ENCODE measurements around the gene SNF8.
A peak's percentile ranks its signal among the peaks of the same experiment; 100 is the strongest.
"Not testable (repeated sequence)": the region's sequence is repeated elsewhere in the genome, so short reads cannot be mapped to it uniquely, and the experiment has no call there.

Gene SNF8

DNA sequence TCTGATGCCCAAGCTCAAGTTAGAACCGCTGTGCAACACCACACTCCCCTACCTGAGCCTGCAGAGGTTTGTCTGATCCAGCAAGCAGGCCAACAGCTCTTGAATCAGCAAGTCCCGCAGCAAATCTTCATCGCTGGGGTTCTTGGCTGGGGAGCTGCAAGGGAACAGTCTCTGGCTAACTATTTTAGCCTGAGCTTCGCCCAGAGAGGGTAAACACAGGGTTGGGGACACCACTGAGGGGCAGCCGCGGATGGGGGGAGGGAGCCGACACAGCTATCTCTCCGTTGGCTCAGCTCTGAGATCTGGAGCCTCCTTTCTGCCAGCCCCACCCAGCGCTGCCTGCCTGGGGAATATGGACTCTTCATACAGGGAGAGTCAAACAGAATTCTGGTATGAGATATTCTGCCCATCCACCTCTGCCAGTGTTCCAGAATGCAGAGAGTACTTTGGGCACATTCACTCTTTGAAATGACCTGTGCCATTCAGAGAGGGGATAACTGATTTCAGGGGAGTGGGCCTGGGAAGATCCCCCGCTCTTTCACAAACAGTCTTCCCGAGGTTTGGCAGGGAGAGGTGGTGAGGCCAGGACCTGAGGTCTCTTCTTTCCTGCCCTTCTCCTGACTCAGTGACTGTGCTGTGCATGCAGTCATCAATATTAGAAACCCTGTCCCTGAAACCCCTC is 16.3 kb upstream of the SNF8 start:
- H3K4me1 Mint-ChIP-seq, result no peaks in the 10 kb centered on the region
- no peak overlapping the region for H3K27ac Mint-ChIP-seq
- no peak for DNase-seq
- H3K4me3 Mint-ChIP-seq, result no peak overlapping the region
- CTCF ChIA-PET, result interaction anchor here (1.0 kb wide), 1 partner anchor 82 kb away, joined by 4 read pairs; no protein-coding TSS in a partner anchor
- H3K9me3 Mint-ChIP-seq, result no peaks in the 10 kb centered on the region
- no peaks in the 10 kb centered on the region for H3K36me3 Mint-ChIP-seq
- H3K27me3 Mint-ChIP-seq, result peaks cover 51% of the 10 kb centered on the region

DNA sequence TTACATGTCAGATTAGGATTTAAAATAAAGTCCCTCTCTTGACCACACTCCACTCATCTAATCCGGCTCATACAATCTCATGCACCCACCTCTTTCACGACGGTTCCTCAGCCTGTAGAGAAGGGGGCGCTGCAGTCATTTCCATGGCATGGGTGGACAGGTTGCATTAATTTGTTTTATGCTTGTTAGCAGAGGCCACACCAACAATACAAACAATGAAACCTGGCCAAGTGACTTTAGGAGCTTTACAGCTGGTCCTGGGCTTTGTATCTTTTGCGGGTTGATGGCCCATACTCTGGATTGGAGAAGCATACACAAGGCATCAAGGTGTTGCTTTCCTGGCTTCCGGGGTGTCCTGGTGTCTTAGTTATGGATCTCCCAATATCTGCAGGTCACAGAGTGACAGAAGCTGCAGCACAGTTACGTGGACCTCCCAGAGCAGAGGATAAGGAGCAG is 9.7 kb upstream of the SNF8 start:
- H3K27me3 Mint-ChIP-seq, result peaks cover 26% of the 10 kb centered on the region
- DNase-seq, result no peak
- CTCF ChIA-PET, result no interaction called here
- no peaks in the 10 kb centered on the region for H3K36me3 Mint-ChIP-seq
- H3K27ac Mint-ChIP-seq, result no peak overlapping the region
- H3K4me1 Mint-ChIP-seq, result peaks cover 2% of the 10 kb centered on the region
- H3K9me3 Mint-ChIP-seq, result no peaks in the 10 kb centered on the region
- H3K4me3 Mint-ChIP-seq, result no peak overlapping the region

DNA sequence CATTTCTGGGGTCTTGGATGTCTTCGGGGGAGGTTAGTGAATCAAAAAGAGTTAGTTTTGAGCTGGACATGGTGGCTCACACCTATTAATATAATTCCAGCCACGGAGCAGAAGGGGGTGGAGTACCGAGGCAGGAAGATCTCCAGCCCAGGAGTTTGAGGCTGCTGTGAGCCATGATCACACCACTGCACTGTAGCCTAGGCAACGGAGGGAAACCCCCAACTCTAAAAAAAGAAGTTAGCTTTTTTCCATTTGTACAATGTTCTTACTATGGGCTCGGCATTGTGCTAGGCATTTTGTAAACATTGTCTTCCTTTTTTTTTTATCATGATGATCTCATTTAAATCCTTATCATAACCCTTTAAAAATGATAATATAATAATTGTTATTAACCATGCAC is 8.3 kb upstream of the SNF8 start:
- no peak for DNase-seq
- no peaks in the 10 kb centered on the region for H3K9me3 Mint-ChIP-seq
- H3K27me3 Mint-ChIP-seq, result peaks cover 17% of the 10 kb centered on the region
- H3K27ac Mint-ChIP-seq, result no peak overlapping the region
- CTCF ChIA-PET, result interaction anchor here (0.6 to 0.7 kb wide), 3 partner anchors 36 to 473 kb away, joined by 3 to 4 read pairs (median 4); no protein-coding TSS in a partner anchor
- H3K36me3 Mint-ChIP-seq, result no peaks in the 10 kb centered on the region
- H3K4me3 Mint-ChIP-seq, result no peak overlapping the region
- peaks cover 2% of the 10 kb centered on the region for H3K4me1 Mint-ChIP-seq

DNA sequence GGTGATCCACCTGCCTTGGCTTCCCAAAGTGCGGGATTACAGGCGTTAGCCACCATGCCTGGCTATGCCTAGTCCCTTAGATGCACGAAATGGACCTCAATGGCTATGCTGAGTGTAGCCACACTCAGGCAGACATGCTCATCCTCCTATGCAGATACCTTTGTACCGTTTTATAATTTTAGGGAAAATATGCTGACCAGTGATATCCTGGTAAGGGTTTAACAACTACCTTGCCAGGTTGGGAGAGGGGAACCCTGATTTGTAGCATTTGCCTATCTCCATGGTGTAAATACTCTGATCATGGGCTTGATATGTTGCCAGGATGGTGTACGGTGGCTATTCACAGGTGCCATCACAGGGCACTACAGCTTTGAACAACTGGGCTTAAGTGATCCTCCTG is 6.9 kb upstream of the SNF8 start:
- no peak overlapping the region for H3K27ac Mint-ChIP-seq
- peaks cover 2% of the 10 kb centered on the region for H3K4me1 Mint-ChIP-seq
- H3K4me3 Mint-ChIP-seq, result no peak overlapping the region
- peaks cover 15% of the 10 kb centered on the region for H3K27me3 Mint-ChIP-seq
- no peaks in the 10 kb centered on the region for H3K36me3 Mint-ChIP-seq
- CTCF ChIA-PET, result no interaction called here
- DNase-seq, result no peak
- H3K9me3 Mint-ChIP-seq, result no peaks in the 10 kb centered on the region

DNA sequence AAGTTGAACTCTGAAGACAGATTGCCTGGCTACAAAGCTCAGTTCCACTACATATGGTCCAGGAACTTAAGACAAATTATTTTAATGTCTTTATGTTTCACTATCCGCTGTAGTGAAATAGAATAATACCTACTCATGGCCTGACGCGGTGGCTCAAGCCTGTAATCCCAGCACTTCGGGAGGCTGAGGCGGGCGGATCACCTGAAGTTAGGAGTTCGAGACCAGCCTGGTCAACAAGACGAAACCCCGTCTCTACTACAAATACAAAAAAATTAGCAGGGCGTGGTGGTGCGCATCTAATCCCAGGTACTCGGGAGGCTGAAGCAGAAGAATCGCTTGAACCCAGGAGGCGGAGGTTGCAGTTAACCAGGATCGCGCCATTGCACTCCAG is 614 bp upstream of the SNF8 start:
- peaks cover 24% of the 10 kb centered on the region for H3K4me1 Mint-ChIP-seq

DNA sequence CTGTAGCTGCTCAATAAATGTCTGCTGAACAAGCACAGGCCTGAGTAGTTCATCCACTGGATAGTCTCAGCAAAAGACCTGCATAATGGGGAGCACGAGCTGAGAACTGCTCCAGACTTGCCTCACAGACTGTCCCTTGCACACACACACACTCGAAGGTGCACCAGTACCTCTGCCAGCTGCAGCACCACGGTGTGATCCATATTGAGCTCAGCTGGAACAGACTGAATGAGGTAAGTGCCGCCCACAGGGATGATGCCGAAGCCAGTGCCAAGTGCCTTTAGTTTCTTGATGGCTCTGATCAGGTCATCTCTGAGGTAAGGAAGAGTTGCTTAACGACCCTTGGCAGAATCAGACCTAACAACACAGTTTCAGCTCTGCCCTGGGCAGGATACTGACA is 11.6 kb downstream of the SNF8 start:
- DNase-seq, result no peak
- peak overlapping the region; percentile 28 for H3K27ac Mint-ChIP-seq
- H3K9me3 Mint-ChIP-seq, result no peaks in the 10 kb centered on the region
- H3K36me3 Mint-ChIP-seq, result peaks cover 60% of the 10 kb centered on the region
- H3K4me1 Mint-ChIP-seq, result no peaks in the 10 kb centered on the region
- CTCF ChIA-PET, result no interaction called here
- no peak overlapping the region for H3K4me3 Mint-ChIP-seq
- no peaks in the 10 kb centered on the region for H3K27me3 Mint-ChIP-seq

More for the DNA sequence above, 614 bp upstream of the SNF8 start:
- CTCF ChIA-PET, result interaction anchor here (0.7 kb wide), 1 partner anchor 87 kb away, joined by 3 read pairs; no protein-coding TSS in a partner anchor
- Mint-ChIP-seq H3K27ac (peak overlapping the region; percentile 99), H3K4me3 (peak overlapping the region; percentile 99)
- H3K27me3 Mint-ChIP-seq, H3K9me3 Mint-ChIP-seq, DNase-seq, H3K36me3 Mint-ChIP-seq: not testable (repeated sequence)

DNA sequence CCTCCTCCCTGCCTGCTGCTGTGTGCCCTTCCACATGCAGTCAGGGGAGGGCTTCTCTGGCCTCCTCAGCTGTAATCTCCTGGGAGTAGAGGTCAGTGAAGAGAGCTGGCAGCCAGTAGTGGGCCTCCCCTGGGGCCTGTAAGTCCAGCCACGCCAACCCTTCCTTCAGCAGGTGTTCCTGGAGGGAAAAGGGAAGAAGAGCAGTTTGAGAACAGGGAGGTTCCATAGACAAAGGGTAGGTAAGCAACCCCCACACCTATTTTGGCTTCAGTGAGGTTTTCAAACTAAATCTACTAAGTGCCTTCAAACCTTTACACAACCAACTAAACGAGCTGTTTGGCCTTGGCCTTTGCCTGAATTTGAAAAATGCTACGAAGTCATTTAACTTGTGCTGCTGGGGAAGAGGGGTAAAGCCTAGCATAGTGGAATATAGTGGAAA is 14.2 kb downstream of the SNF8 start:
- H3K36me3 Mint-ChIP-seq, result peaks cover 61% of the 10 kb centered on the region
- H3K4me3 Mint-ChIP-seq, result no peak overlapping the region
- H3K27me3 Mint-ChIP-seq, result no peaks in the 10 kb centered on the region
- CTCF ChIA-PET, result interaction anchor here (0.7 to 1.5 kb wide), 2 partner anchors 46 to 51 kb away, joined by 3 to 4 read pairs; no protein-coding TSS in a partner anchor
- DNase-seq, result no peak
- no peaks in the 10 kb centered on the region for H3K4me1 Mint-ChIP-seq
- H3K9me3 Mint-ChIP-seq, result no peaks in the 10 kb centered on the region
- H3K27ac Mint-ChIP-seq, result no peak overlapping the region

DNA sequence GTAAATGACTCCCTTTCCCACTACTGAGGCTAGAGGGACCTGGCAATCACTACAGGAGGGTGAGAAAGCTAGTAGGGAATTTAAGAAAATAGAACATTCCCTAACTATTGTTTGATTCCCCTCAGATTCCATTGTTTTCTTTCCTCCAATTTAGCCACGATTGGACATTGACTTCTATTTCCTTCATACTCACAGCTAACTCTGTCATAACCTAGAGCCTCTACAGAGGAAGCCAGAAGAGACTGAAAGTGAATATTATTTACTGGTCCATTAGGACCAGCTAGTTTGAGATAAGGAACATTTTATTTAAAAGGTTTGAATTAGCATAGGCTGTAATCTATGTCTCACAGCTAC is 14.9 kb downstream of the SNF8 start:
- H3K27ac Mint-ChIP-seq, result no peak overlapping the region
- no peak overlapping the region for H3K4me3 Mint-ChIP-seq
- H3K27me3 Mint-ChIP-seq, result no peaks in the 10 kb centered on the region
- DNase-seq, result no peak
- no peaks in the 10 kb centered on the region for H3K9me3 Mint-ChIP-seq
- no peaks in the 10 kb centered on the region for H3K4me1 Mint-ChIP-seq
- CTCF ChIA-PET, result interaction anchor here (1.5 kb wide), 1 partner anchor 50 kb away, joined by 4 read pairs; no protein-coding TSS in a partner anchor
- H3K36me3 Mint-ChIP-seq, result peaks cover 61% of the 10 kb centered on the region

DNA sequence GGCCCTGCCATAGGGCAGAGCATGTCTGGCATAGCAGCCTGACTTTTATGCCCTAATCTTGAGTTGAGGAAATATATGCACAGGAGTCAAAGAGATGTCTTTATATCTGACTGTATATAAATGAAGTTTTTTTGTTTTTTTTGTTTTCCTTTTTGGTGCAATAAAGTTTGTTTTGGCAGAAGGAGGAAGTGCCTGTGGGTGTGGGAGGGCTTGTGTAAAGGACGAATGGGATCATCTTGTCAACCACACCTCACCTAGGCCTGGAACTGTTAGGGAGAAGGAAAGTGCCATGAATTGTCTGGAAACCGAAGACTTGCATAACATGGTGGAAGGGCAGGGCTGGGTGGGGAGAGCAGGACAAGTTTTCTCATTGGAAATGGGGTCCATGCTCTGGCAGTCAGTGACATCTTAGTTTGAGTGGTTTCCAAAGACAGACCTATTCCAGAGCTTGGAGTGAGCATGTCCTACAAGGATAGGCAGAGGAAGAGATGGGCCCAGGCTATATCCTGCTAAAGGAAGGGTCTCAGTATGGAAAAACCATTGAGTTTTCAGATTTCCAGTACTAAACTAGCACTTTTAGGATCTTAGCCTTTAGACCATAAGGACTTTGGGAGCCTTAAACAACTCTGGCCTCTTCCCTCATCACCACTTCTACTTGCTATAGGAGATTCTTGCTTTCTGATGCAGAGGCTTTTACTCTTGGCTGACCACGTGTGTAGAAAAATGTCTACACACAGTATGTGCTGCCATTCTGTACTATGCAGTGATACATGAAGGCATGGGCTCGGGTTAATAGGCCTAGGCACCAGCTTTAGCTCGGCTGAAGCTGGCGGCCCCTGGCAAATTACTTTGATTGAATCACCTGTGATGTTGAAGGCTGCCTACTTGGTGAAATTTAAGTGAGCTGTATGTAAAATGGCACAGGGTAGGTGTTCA is 15.5 kb downstream of the SNF8 start:
- H3K27me3 Mint-ChIP-seq, result no peaks in the 10 kb centered on the region
- peak overlapping the region; percentile 60 for H3K27ac Mint-ChIP-seq
- no peak for DNase-seq
- peaks cover 59% of the 10 kb centered on the region for H3K36me3 Mint-ChIP-seq
- H3K4me1 Mint-ChIP-seq, result no peaks in the 10 kb centered on the region
- CTCF ChIA-PET, result interaction anchor here (1.5 kb wide), 1 partner anchor 50 kb away, joined by 4 read pairs; no protein-coding TSS in a partner anchor
- no peak overlapping the region for H3K4me3 Mint-ChIP-seq
- H3K9me3 Mint-ChIP-seq, result no peaks in the 10 kb centered on the region

DNA sequence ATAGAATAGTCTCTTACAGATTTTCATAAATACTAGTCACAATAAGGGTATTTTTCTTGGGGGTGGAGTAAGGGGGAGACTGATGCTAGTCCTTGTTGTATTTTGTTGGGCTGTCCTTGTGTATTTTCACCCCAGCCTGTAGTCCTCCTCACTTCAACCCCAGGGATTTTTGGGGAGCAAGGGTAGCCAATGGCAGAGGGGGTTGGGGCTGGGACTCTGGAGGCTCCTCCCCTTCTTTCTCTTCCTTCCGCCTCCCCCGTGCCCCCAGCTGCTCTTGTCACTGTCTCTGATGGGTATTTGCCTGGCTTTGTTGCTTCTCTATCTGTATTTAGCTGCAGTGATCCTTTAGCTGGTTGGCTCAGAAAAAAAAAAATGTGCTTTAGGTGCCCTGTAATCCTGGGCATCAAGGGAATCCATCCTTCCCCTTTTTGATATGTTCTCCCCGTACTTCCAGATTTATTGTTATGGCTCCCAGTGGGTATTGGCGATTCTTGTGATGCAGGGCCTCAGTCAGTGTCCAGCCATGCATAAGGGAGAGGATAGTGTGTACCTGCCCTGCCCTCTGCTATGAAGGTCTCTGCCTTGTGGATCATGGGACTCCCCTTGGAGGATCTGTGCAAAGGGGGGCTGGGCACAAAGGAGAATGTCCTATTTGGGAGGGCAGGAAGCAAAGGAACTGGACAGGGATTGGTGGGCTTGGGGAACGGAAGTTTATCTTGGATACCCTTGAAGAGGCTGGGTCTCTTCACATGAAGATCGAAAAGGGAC is 16.5 kb downstream of the SNF8 start:
- no peak overlapping the region for H3K4me3 Mint-ChIP-seq
- DNase-seq, result no peak
- no peaks in the 10 kb centered on the region for H3K9me3 Mint-ChIP-seq
- H3K4me1 Mint-ChIP-seq, result no peaks in the 10 kb centered on the region
- peaks cover 50% of the 10 kb centered on the region for H3K36me3 Mint-ChIP-seq
- CTCF ChIA-PET, result no interaction called here
- no peak overlapping the region for H3K27ac Mint-ChIP-seq
- H3K27me3 Mint-ChIP-seq, result no peaks in the 10 kb centered on the region

DNA sequence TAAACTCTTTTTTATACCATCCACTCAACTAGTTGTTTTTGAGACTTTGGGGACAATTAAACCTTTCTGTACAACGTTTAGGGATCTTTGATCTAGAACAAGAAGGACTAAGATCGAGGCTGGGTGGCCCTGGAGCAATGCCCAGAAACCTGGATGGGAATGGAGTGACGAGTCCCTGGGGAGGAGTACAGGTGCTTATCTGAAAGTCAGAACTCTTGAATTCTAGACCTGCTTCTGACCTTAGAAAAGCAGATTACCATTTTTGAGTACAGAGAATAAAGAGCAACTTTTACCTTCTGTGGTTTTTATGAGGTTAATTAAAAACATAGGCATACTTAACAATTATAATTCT is 18.7 kb downstream of the SNF8 start:
- no peak overlapping the region for H3K4me3 Mint-ChIP-seq
- CTCF ChIA-PET, result interaction anchor here (0.6 kb wide), 1 partner anchor 183 kb away, joined by 3 read pairs; no protein-coding TSS in a partner anchor

DNA sequence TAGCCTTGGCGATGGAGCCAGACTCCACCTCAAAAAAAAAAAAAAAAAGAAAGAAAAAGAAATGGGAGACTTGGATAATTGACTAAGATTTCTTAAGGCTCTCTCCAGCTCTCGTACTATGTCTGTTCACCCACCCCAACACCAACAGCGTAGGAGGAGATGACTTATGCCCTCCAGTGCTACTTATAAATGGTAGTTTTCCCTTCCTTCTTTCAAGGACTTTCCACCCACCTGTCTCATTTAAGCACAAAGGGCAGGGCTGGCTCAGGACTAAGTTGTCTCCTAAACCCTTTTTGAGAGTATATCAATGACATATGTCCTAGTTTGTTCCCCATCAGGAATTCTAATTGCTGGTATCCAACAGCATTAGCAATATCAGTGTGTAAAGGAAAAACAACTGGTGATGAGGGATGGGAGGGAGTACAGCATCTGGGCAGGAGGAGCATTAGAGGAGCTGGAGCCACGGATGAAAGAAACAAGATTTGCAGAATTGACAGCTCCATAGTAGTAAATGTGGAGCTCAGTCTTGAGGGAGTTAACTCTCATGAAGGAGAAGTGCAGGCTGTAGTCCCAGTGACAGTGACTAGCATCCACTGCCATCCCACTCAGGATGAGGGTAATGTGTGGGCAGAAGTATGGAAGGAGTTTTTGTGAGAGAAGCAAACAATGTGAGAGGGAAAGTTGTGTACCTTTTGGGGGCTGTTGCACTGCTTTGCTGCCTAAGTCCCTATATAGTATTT is 19.2 kb downstream of the SNF8 start:
- DNase-seq, result no peak
- CTCF ChIA-PET, result interaction anchor here (0.6 kb wide), 1 partner anchor 182 kb away, joined by 3 read pairs; no protein-coding TSS in a partner anchor
- no peak overlapping the region for H3K4me3 Mint-ChIP-seq
- H3K9me3 Mint-ChIP-seq, result no peaks in the 10 kb centered on the region
- no peaks in the 10 kb centered on the region for H3K4me1 Mint-ChIP-seq
- H3K27me3 Mint-ChIP-seq, result no peaks in the 10 kb centered on the region
- H3K36me3 Mint-ChIP-seq, result peaks cover 50% of the 10 kb centered on the region
- no peak overlapping the region for H3K27ac Mint-ChIP-seq

More for the DNA sequence above, 18.7 kb downstream of the SNF8 start:
- Mint-ChIP-seq H3K27ac (no peak overlapping the region), H3K9me3 (no peaks in the 10 kb centered on the region), H3K36me3 (peaks cover 48% of the 10 kb centered on the region), H3K27me3 (no peaks in the 10 kb centered on the region), H3K4me1 (no peaks in the 10 kb centered on the region)
- no peak for DNase-seq

DNA sequence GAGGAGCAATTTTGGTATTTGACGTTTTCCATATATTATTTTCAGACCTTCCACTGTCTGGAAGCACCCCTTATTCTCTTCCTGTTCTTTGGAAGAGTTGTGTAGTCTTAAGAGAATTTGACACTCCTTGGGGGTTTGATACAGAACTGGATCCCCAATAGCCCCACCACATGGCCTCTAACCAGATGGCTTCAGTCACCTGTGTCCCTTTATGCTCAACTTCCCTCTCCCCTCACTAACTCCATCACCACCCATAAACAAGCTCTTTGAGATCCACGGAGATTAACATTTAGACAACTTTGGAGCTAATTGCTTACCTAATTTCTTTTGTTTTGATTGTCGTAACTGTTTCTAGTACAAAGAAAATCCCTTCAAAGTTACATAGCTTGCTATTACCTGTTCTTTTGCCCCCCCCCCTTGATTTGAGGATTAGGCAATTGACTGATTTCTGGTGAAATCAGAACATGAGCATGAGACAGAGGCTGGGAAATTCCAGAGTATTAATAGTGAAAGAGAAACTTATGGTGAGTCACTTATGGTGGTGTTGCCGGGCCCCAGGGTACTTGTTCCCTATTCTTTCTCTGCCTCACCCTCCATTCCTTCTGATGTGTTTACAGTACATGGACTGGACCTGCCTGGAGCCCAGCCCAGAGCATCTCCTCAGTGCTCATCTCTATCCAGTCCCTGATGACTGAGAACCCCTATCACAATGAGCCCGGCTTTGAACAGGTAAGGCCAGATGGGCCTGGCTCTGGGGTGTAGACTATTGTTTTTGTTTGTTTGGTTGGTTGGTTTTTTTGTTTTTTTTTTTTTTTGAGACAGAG is 29.0 kb downstream of the SNF8 start:
- Mint-ChIP-seq H3K4me3 (peak overlapping the region; percentile 32), H3K36me3 (peaks cover 51% of the 10 kb centered on the region), H3K9me3 (no peaks in the 10 kb centered on the region), H3K27me3 (no peaks in the 10 kb centered on the region), H3K4me1 (peaks cover 52% of the 10 kb centered on the region), H3K27ac (peak overlapping the region; percentile 87)
- DNase-seq, result peak; percentile 50
- CTCF ChIA-PET, result interaction anchor here (0.6 to 0.8 kb wide), 3 partner anchors 95 to 120 kb away, joined by 3 read pairs; no protein-coding TSS in a partner anchor

Data from activated naive CD4-positive, alpha-beta T cell treated with anti-CD3 and anti-CD28 coated beads, Interleukin-2, amount 10 ng/mL, durations not matched to agents 7 days and 5 days (primary cell).